NCI-H2081 (cell line): ENCODE data around the gene CD320.
A peak's percentile ranks its signal among the peaks of the same experiment; 100 is the strongest.
"Not testable (repeated sequence)": the region's sequence is repeated elsewhere in the genome, so short reads cannot be mapped to it uniquely, and the experiment has no call there.

Source experiments
- DNase-seq, 2 experiments: peaks; one replicate each; lab custom pipeline; 2025; lab: John Stamatoyannopoulos, UW

Gene CD320

GRCh38 chr19:8333767-8334457 is 25.8 kb upstream of the CD320 start:
- no peak for DNase-seq

GRCh38 chr19:8332976-8333766 is 25.0 kb upstream of the CD320 start:
- no peak for DNase-seq

GRCh38 chr19:8331263-8331845 is 23.2 kb upstream of the CD320 start:
- no peak for DNase-seq

- no peak for DNase-seq
Measured at GRCh38 chr19:8329996-8330395, 21.8 kb upstream of the CD320 start.

GRCh38 chr19:8325454-8325853 is 17.3 kb upstream of the CD320 start:
- no peak for DNase-seq

GRCh38 chr19:8324186-8325050 is 16.3 kb upstream of the CD320 start:
- DNase-seq, result no peak

- no peak for DNase-seq
Measured at GRCh38 chr19:8323781-8324185, 15.6 kb upstream of the CD320 start.

GRCh38 chr19:8322638-8322997 is 14.5 kb upstream of the CD320 start:
- no peak for DNase-seq

- DNase-seq, result no peak
Measured at GRCh38 chr19:8321986-8322637, 14.0 kb upstream of the CD320 start.

GRCh38 chr19:8321067-8321985 is 13.2 kb upstream of the CD320 start, which contains the start of the genes NDUFA7 and RPS28:
NDUFA7 (minus strand) TSS chr19:8321375; CDS start chr19:8321358, 17 bp downstream.
RPS28 (plus strand) TSS chr19:8321496; CDS start chr19:8321531, 35 bp downstream.
- peak; percentile 94 to 96 for DNase-seq

- no peak for DNase-seq
Measured at GRCh38 chr19:8320564-8321066, 12.5 kb upstream of the CD320 start.

GRCh38 chr19:8319807-8320520 is 11.8 kb upstream of the CD320 start:
- no peak for DNase-seq

- not testable (repeated sequence) for DNase-seq
Measured at GRCh38 chr19:8318835-8319234, 10.7 kb upstream of the CD320 start.

GRCh38 chr19:8316351-8317125 is 8.4 kb upstream of the CD320 start:
- no peak for DNase-seq

- not testable (repeated sequence) for DNase-seq
Measured at GRCh38 chr19:8314981-8315640, 7.0 kb upstream of the CD320 start.

- peak; percentile 25 to 51 for DNase-seq
Measured at GRCh38 chr19:8311461-8312260, 3.5 kb upstream of the CD320 start.

- DNase-seq, result no peak
Measured at GRCh38 chr19:8310342-8311055, 2.3 kb upstream of the CD320 start.
